K562 (cell line): ENCODE results near the gene HSD17B11. TPM values are rescaled to one million over a fixed set of nuclear protein-coding genes. Genes with fewer than 3 reads are reported as not detected.

Source experiments
- ATAC-seq: fragments of 200-7000 bp; cut with Tn5 transposase; 3 replicates; pipeline ENCODE4 v1.9.1; 2020; ENCODE audit warnings: moderate library complexity
- BruUV-seq: library from RNA; stranded (reverse); fragments of 400-500 nt; replicated peaks from 2 replicates; lab custom pipeline; 2021; lab: Mats Ljungman, UMichigan
- CTCF ChIA-PET: fragments of 300-600 bp; formaldehyde crosslinking; extraction: SDS; loops from one replicate; lab custom pipeline; 2021; ENCODE audit warnings: low intra/inter-chr PET ratio; lab: Yijun Ruan, JAX
- POLR2A ChIA-PET: fragments of 300-600, 350-650 bp; sonication (Branson Sonifier 250); formaldehyde crosslinking; extraction: SDS; loops from one replicate; lab custom pipeline; 2021; ENCODE audit warnings: antibody characterized with exemption, inconsistent platforms; lab: Yijun Ruan, JAX
- DNase-seq, 4 experiments: peaks; one replicate each; pipeline versions ENCODE4 v3.0.0 to v3.0.0-alpha.2; 2011 to 2018; ENCODE audit warnings: low spot score in 3 of 4, mixed read lengths in 3 of 4; ENCODE audit errors: extremely low read depth in 1 of 4
- FAIRE-seq: peaks from 2 replicates; lab custom pipeline; 2011; peaks lifted over from hg19 to GRCh38; lab: Jason Lieb, UNC
- H2AFZ ChIP-seq: 2 replicates; pipeline ENCODE4 v1.6.0; 2011; ENCODE audit warnings: low read depth, low read length, control low read depth, inconsistent platforms
- H3K27ac ChIP-seq: fragments of 200-600 bp; 3 replicates; pipeline ENCODE4 v1.8.0; 2011; ENCODE audit warnings: low read depth, mild to moderate bottlenecking, control low read depth, inconsistent platforms, low read length, moderate library complexity, mixed read lengths; ENCODE audit errors: extremely low read depth
- H3K27me3 ChIP-seq, 2 experiments: fragments of 300-600 bp in 1 of 2; 2 replicates in 1 of 2; 3 replicates in 1 of 2; pipeline versions ENCODE4 v1.6.0 to v1.8.0; 2011; ENCODE audit warnings: inconsistent platforms in 2 of 2, low read length in 2 of 2, mild to moderate bottlenecking in 1 of 2, mixed read lengths in 1 of 2, moderate library complexity in 1 of 2; ENCODE audit not compliant: control insufficient read depth in 2 of 2, insufficient read depth in 2 of 2
- H3K36me3 ChIP-seq: fragments of 300-600 bp; 3 replicates; pipeline ENCODE4 v1.8.0; 2011; ENCODE audit warnings: mild to moderate bottlenecking, low read length, inconsistent platforms; ENCODE audit not compliant: control insufficient read depth, insufficient read depth
- H3K4me1 ChIP-seq, 2 experiments: fragments of 200-600 bp in 1 of 2; replicated peaks in 1 of 2; 2 replicates in 1 of 2; 3 replicates in 1 of 2; pipeline versions ENCODE4 v1.5.1 to v1.8.0; 2011; ENCODE audit warnings: inconsistent platforms in 2 of 2, low read length in 2 of 2, mild to moderate bottlenecking in 1 of 2, mixed read lengths in 1 of 2, moderate library complexity in 1 of 2; ENCODE audit not compliant: control insufficient read depth in 2 of 2, insufficient read depth in 2 of 2
- H3K4me2 ChIP-seq: 2 replicates; pipeline ENCODE4 v1.6.1; 2011; ENCODE audit warnings: low read length, control low read depth, inconsistent platforms, mixed read lengths; ENCODE audit not compliant: insufficient read depth
- H3K4me3 ChIP-seq: fragments of 200-600 bp; sonication (generic), shearing (Covaris generic); 2 replicates; pipeline ENCODE4 v1.5.1; 2016; ENCODE audit warnings: control low read depth, inconsistent platforms
- H3K79me2 ChIP-seq: fragments of 200-600 bp; 3 replicates; pipeline ENCODE4 v1.8.0; 2011; ENCODE audit warnings: low read length, inconsistent platforms; ENCODE audit not compliant: control insufficient read depth, insufficient read depth
- H3K9ac ChIP-seq, 2 experiments: 2 replicates each; pipeline versions ENCODE4 v1.6.0 to v1.6.1; 2011; ENCODE audit warnings: low read depth in 2 of 2, low read length in 2 of 2, control low read depth in 1 of 2, inconsistent platforms in 1 of 2, mild to moderate bottlenecking in 1 of 2, mixed read lengths in 1 of 2; ENCODE audit not compliant: insufficient read depth in 1 of 2
- H3K9me1 ChIP-seq: one replicate; pipeline ENCODE4 v1.6.0; 2011; ENCODE audit warnings: inconsistent platforms, mild to moderate bottlenecking, low read length, moderate library complexity; ENCODE audit not compliant: control insufficient read depth, insufficient read depth
- H3K9me3 ChIP-seq: replicated peaks from 2 replicates; pipeline ENCODE4 v1.5.1; 2011; ENCODE audit warnings: low read depth, low read length, inconsistent platforms; ENCODE audit not compliant: control insufficient read depth, insufficient read depth
- H4K20me1 ChIP-seq: replicated peaks from 2 replicates; pipeline ENCODE4 v1.6.1; 2011; ENCODE audit warnings: low read length, inconsistent platforms, mixed read lengths; ENCODE audit not compliant: control insufficient read depth, insufficient read depth
- CHD2 ChIP-seq: IDR thresholded peaks from 2 replicates; pipeline ENCODE4 v1.6.1; 2011; ENCODE audit warnings: low read depth, low read length
- ILF3 ChIP-seq: fragments of 450-650 bp; IDR thresholded peaks from 2 replicates; pipeline ENCODE4 v1.6.1; 2018; ENCODE audit warnings: antibody characterized with exemption, mild to moderate bottlenecking, moderate library complexity, borderline replicate concordance
- STAG1 ChIP-seq: sonication (generic); formaldehyde crosslinking; IDR thresholded peaks from 2 replicates; pipeline ENCODE4 v1.5.0; 2020; ENCODE audit warnings: missing genetic modification reagents, borderline replicate concordance
- STAT5A ChIP-seq: IDR thresholded peaks from 2 replicates; pipeline ENCODE4 v1.6.1; 2012; ENCODE audit warnings: low read length, inconsistent platforms, borderline replicate concordance
- WHSC1 ChIP-seq: IDR thresholded peaks from one replicate; pipeline ENCODE4 v1.6.1; 2012; ENCODE audit warnings: low read length, control low read depth, inconsistent platforms
- ZNF165 ChIP-seq: fragments of 250-450 bp; sonication (Bioruptor Pico); IDR thresholded peaks from 2 replicates; pipeline ENCODE4 v1.4.0; 2020; ENCODE audit warnings: borderline replicate concordance
- ZNF551 ChIP-seq: fragments of 250-450 bp; sonication (Bioruptor Pico); IDR thresholded peaks from 2 replicates; pipeline ENCODE4 v1.5.0; 2021; ENCODE audit warnings: mild to moderate bottlenecking, moderate library complexity
- WGBS: fragments of 100-300 bp; shearing (Covaris generic); methylation state at CpG from one replicate; pipeline ENCODE4 v1.1.6; 2016; ENCODE audit warnings: low coverage, mixed read lengths; ENCODE audit not compliant: insufficient coverage; ENCODE audit errors: missing lambda C conversion rate; 5-methylcytosine and 5-hydroxymethylcytosine counted together
- in situ Hi-C: fragments of 300-500 bp; cut with MboI; formaldehyde crosslinking; loops from 4 replicates; pipeline ENCODE4 v1.15.0; 2018; ENCODE audit warnings: inconsistent platforms, mixed read lengths
- intact Hi-C: fragments of 100-400 bp; cut with micrococcal nuclease; formaldehyde crosslinking; loops from 2 replicates; pipeline ENCODE4 v1.14.2; 2022
- polyA plus RNA-seq, 8 experiments: library from polyadenylated mRNA; depleted of rRNA in 4 of 8; stranded (reverse) in 5 of 8; unstranded in 3 of 8; fragments of >200 nt; fragmentation: Nextera tagmentation in 2 of 8; fragmentation: Illumina TruSeq in 1 of 8; extraction: Ambion mirVana in 2 of 8; extraction: Trizol in 1 of 8; gene quantifications; 2 replicates each; pipeline versions ENCODE4 v1.2.1 to v1.2.3, GENCODE V29; 2011 to 2014; ENCODE audit warnings: inconsistent platforms in 1 of 8, missing spikeins in 1 of 8
- total RNA-seq, 7 experiments: library from RNA; depleted of rRNA in 6 of 7; stranded (reverse); fragments of >200 nt in 6 of 7; fragmentation: Illumina TruSeq in 2 of 7; extraction: Trizol in 2 of 7; gene quantifications; 2 replicates each; pipeline versions ENCODE4 v1.2.1 to v1.2.3, GENCODE V29; 2011 to 2021; ENCODE audit warnings: low replicate concordance in 1 of 7

HSD17B11 gene
- total and polyA plus RNA-seq, 9 of the 15 experiments (the other 6 are each of a cell fraction or from before 2014, with no cell fraction given): 26.0 to 108 (median 81.0) TPM

- Histone ChIP-seq H3K9me3 (no peaks in the 10 kb centered on the region), H3K4me3 (no peak overlapping the region), H3K79me2 (no peaks in the 10 kb centered on the region), H3K27ac (no peak overlapping the region), H3K9ac (no peak overlapping the region), H3K36me3 (no peaks in the 10 kb centered on the region), H4K20me1 (no peaks in the 10 kb centered on the region), H3K4me2 (no peak overlapping the region), H3K4me1 (no peaks in the 10 kb centered on the region), H3K27me3 (no peaks in the 10 kb centered on the region; a peak in 1 of 5 replicates), H2AFZ (no peak overlapping the region), H3K9me1 (no peaks in the 10 kb centered on the region)
- in situ Hi-C loops (no loop called here), intact Hi-C loops (no loop called here)
- no TSS peak for BruUV-seq
- ChIA-PET CTCF (no interaction called here), POLR2A (no interaction called here)
- 45% methylated on average over 3 of the region's 3 CpGs for WGBS
- ATAC-seq: no peak
- no peak for TF ChIP-seq ZNF551 (CRISPR knock-in tag)
- TF ChIP-seq WHSC1: no peak
- TF ChIP-seq ILF3: no peak
- no peak for TF ChIP-seq STAG1 (CRISPR knock-in tag)
- no peak for TF ChIP-seq ZNF165
- TF ChIP-seq STAT5A: no peak
- no peak for TF ChIP-seq CHD2
- no peak for FAIRE-seq
- DNase-seq: no peak
Measured at GRCh38 chr4:87311684-87312083, 79.3 kb downstream of the HSD17B11 start.
